HepG2 (cell line): ENCODE measurements around the gene CEP131. TPM values are rescaled to one million over a fixed set of nuclear protein-coding genes. Genes with fewer than 3 reads are reported as not detected.

Source experiments
- HMG20A ChIP-seq: IDR thresholded peaks from 2 replicates; pipeline ENCODE4 v1.6.1; 2016; ENCODE audit warnings: borderline replicate concordance
- HOXA3 ChIP-seq: sonication (generic); formaldehyde crosslinking; IDR thresholded peaks from 2 replicates; pipeline ENCODE4 v1.5.0; 2020; ENCODE audit warnings: missing genetic modification reagents
- MAFG ChIP-seq: sonication (generic); formaldehyde crosslinking; IDR thresholded peaks from 2 replicates; pipeline ENCODE4 v1.5.1; 2020; ENCODE audit warnings: mild to moderate bottlenecking, missing genetic modification reagents
- MIER3 ChIP-seq: IDR thresholded peaks from 2 replicates; pipeline ENCODE4 v1.6.1; 2016; ENCODE audit warnings: missing compliant biosample characterization, borderline replicate concordance
- NFYC ChIP-seq: IDR thresholded peaks from 2 replicates; pipeline ENCODE4 v1.6.1; 2016; ENCODE audit warnings: missing genetic modification reagents, missing compliant biosample characterization
- REPIN1 ChIP-seq: sonication (generic); formaldehyde crosslinking; IDR thresholded peaks from 2 replicates; pipeline ENCODE4 v1.8.0; 2022; ENCODE audit warnings: missing genetic modification reagents, low read depth, mild to moderate bottlenecking, borderline replicate concordance
- RXRA ChIP-seq: sonication (generic); formaldehyde crosslinking; IDR thresholded peaks from 2 replicates; pipeline ENCODE4 v1.5.1; 2020; ENCODE audit warnings: missing genetic modification reagents
- ZBTB20 ChIP-seq: sonication (generic); formaldehyde crosslinking; IDR thresholded peaks from 2 replicates; pipeline ENCODE4 v1.8.1; 2023; ENCODE audit warnings: missing genetic modification reagents, low read depth, mild to moderate bottlenecking, borderline replicate concordance
- ZFAT ChIP-seq: sonication (generic); formaldehyde crosslinking; conservative IDR thresholded peaks from 2 replicates; pipeline ENCODE4 v1.8.1; 2023; ENCODE audit warnings: missing genetic modification reagents, inconsistent platforms
- ZNF33A ChIP-seq: sonication (generic); formaldehyde crosslinking; IDR thresholded peaks from 2 replicates; pipeline ENCODE4 v1.5.1; 2020; ENCODE audit warnings: missing genetic modification reagents, mild to moderate bottlenecking, moderate library complexity, borderline replicate concordance
- ZNF558 ChIP-seq: sonication (generic); formaldehyde crosslinking; IDR thresholded peaks from 2 replicates; pipeline ENCODE4 v1.9.0; 2022; ENCODE audit warnings: mild to moderate bottlenecking, missing genetic modification reagents, borderline replicate concordance
- ZNF737 ChIP-seq: sonication (generic); formaldehyde crosslinking; IDR thresholded peaks from 2 replicates; pipeline ENCODE4 v1.5.0; 2020; ENCODE audit warnings: missing genetic modification reagents, mild to moderate bottlenecking, borderline replicate concordance
- ZNF75D ChIP-seq: sonication (generic); formaldehyde crosslinking; IDR thresholded peaks from 2 replicates; pipeline ENCODE4 v1.8.1; 2023; ENCODE audit warnings: missing genetic modification reagents, mild to moderate bottlenecking, borderline replicate concordance
- polyA plus RNA-seq, 8 experiments: library from polyadenylated mRNA; depleted of rRNA in 3 of 8; stranded (reverse) in 7 of 8; unstranded in 1 of 8; fragments of >200 nt; fragmentation: Illumina TruSeq in 4 of 8; extraction: Trizol in 4 of 8; gene quantifications; 2 replicates each; pipeline versions ENCODE4 v1.2.1 to v1.2.3, GENCODE V29; 2011 to 2016; ENCODE audit warnings: low read depth in 4 of 8, missing spikeins in 1 of 8, mixed read lengths in 1 of 8; ENCODE audit not compliant: insufficient read depth in 1 of 8
- total RNA-seq, 5 experiments: library from RNA; depleted of rRNA; stranded (reverse); fragments of >200 nt; fragmentation: Illumina TruSeq; extraction: Trizol; gene quantifications; 2 replicates each; pipeline ENCODE4 v1.2.3, GENCODE V29; 2016; ENCODE audit warnings: low read depth in 1 of 5
- TF ChIP-seq, protein P1 (sequence below): sonication (generic); formaldehyde crosslinking; IDR thresholded peaks from 2 replicates; pipeline ENCODE4 v1.4.0; 2020; ENCODE audit warnings: missing genetic modification reagents, borderline replicate concordance
- TF ChIP-seq, protein P2 (sequence below): sonication (generic); formaldehyde crosslinking; IDR thresholded peaks from 2 replicates; pipeline ENCODE4 v1.4.0; 2020; ENCODE audit warnings: mild to moderate bottlenecking, missing genetic modification reagents
- TF ChIP-seq, protein P3 (sequence below): sonication (generic); formaldehyde crosslinking; IDR thresholded peaks from 2 replicates; pipeline ENCODE4 v1.5.0; 2020; ENCODE audit warnings: mild to moderate bottlenecking, missing genetic modification reagents
- TF ChIP-seq, protein P4 (sequence below): IDR thresholded peaks from 2 replicates; pipeline ENCODE4 v1.6.1; 2012; ENCODE audit warnings: inconsistent platforms

Gene CEP131
- total and polyA plus RNA-seq, 2 of the 13 experiments (the other 11 are each of a cell fraction or from before 2014, with no cell fraction given) = 5.0 to 16.8 TPM

DNA sequence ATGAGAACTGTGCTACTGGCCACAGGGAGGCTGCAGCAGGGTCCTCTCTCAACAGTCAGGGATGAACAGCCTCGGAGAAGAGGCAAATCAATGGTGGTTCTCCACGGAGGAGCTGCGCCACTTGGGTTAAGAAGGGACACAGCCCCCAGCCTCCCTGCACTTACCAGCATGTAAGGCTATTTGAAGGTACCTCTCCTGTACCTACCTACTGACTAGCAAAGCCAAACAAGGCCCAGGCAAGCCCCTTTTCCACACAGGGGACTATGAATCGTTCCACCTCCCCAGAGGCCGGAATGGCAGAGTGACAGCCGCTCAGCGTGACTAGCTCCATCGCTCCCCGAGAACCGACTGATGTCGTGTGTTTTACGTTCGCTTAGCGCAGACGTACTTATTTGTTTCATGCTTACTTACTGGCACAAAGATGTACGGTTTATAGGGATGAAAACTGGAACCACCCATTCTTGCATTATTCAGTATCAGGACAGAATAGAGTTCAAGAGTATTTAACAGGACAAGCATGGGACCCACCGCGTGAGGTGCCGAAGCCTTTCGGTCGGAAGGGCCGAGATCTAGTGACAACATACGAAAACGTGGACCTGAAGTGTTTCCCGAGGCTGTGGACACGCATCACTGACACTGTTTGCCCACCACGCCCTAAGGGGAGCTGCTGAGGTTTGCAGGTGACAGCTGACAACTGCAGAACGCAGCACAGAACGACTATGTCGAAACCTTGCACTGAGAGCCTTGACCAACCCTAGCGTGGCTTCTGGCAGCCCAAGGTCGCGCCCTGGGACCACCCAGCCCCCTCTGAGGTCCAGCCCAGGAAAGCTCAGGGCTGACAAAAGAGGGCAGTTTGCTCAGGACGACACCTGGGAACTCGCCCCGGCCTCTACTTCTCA, 15.1 kb upstream of the CEP131 start (continued):
- TF ChIP-seq ZBTB20 (CRISPR knock-in tag) (no peak), ZFAT (CRISPR knock-in tag) (no peak), MIER3 (CRISPR knock-in tag) (0 out of 2 replicates have a peak, but pooled peaks have one; percentile 39), HMG20A (CRISPR knock-in tag) (no peak), RXRA (CRISPR knock-in tag) (peak; percentile 5; the same call in 1 of the 2 replicates), ZNF737 (no peak), ZNF75D (CRISPR knock-in tag) (no peak), REPIN1 (CRISPR knock-in tag) (0 out of 2 replicates have a peak, but pooled peaks have one; percentile 5), MAFG (no peak), ZNF33A (CRISPR knock-in tag) (no peak), HOXA3 (CRISPR knock-in tag) (0 out of 2 replicates have a peak, but pooled peaks have one; percentile 4), NFYC (CRISPR knock-in tag) (no peak), ZNF558 (CRISPR knock-in tag) (no peak)
- TF ChIP-seq, protein P1, sequence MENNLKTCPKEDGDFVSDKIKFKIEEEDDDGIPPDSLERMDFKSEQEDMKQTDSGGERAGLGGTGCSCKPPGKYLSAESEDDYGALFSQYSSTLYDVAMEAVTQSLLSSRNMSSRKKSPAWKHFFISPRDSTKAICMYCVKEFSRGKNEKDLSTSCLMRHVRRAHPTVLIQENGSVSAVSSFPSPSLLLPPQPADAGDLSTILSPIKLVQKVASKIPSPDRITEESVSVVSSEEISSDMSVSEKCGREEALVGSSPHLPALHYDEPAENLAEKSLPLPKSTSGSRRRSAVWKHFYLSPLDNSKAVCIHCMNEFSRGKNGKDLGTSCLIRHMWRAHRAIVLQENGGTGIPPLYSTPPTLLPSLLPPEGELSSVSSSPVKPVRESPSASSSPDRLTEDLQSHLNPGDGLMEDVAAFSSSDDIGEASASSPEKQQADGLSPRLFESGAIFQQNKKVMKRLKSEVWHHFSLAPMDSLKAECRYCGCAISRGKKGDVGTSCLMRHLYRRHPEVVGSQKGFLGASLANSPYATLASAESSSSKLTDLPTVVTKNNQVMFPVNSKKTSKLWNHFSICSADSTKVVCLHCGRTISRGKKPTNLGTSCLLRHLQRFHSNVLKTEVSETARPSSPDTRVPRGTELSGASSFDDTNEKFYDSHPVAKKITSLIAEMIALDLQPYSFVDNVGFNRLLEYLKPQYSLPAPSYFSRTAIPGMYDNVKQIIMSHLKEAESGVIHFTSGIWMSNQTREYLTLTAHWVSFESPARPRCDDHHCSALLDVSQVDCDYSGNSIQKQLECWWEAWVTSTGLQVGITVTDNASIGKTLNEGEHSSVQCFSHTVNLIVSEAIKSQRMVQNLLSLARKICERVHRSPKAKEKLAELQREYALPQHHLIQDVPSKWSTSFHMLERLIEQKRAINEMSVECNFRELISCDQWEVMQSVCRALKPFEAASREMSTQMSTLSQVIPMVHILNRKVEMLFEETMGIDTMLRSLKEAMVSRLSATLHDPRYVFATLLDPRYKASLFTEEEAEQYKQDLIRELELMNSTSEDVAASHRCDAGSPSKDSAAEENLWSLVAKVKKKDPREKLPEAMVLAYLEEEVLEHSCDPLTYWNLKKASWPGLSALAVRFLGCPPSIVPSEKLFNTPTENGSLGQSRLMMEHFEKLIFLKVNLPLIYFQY (CRISPR knock-in tag) = no peak
- TF ChIP-seq, protein P2, sequence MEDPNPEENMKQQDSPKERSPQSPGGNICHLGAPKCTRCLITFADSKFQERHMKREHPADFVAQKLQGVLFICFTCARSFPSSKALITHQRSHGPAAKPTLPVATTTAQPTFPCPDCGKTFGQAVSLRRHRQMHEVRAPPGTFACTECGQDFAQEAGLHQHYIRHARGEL (CRISPR knock-in tag) = no peak
- TF ChIP-seq, protein P3, sequence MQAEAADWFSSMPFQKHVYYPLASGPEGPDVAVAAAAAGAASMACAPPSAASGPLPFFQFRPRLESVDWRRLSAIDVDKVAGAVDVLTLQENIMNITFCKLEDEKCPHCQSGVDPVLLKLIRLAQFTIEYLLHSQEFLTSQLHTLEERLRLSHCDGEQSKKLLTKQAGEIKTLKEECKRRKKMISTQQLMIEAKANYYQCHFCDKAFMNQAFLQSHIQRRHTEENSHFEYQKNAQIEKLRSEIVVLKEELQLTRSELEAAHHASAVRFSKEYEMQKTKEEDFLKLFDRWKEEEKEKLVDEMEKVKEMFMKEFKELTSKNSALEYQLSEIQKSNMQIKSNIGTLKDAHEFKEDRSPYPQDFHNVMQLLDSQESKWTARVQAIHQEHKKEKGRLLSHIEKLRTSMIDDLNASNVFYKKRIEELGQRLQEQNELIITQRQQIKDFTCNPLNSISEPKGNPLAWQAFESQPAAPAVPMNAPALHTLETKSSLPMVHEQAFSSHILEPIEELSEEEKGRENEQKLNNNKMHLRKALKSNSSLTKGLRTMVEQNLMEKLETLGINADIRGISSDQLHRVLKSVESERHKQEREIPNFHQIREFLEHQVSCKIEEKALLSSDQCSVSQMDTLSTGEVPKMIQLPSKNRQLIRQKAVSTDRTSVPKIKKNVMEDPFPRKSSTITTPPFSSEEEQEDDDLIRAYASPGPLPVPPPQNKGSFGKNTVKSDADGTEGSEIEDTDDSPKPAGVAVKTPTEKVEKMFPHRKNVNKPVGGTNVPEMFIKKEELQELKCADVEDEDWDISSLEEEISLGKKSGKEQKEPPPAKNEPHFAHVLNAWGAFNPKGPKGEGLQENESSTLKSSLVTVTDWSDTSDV (CRISPR knock-in tag) = no peak
- TF ChIP-seq, protein P4, sequence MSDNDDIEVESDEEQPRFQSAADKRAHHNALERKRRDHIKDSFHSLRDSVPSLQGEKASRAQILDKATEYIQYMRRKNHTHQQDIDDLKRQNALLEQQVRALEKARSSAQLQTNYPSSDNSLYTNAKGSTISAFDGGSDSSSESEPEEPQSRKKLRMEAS = 0 out of 2 replicates have a peak, but pooled peaks have one; percentile 32
